Stomach (tissue), 9 donors: ENCODE measurements around the gene DOCK3. TPM values are rescaled to one million over a fixed set of nuclear protein-coding genes. Genes with fewer than 3 reads are reported as not detected.

Source experiments
- DNase-seq, 2 donors: peaks; one replicate each; pipeline versions ENCODE4 v3.0.0 to v3.0.0-alpha.2; 2013 to 2019
- H3K27ac ChIP-seq, 5 donors: fragments of 200-600 bp in 4 of 5; sonication (generic) in 4 of 5; one replicate each; pipeline ENCODE4 v1.5.1; 2013 to 2019; ENCODE audit warnings: mild to moderate bottlenecking in 1 of 5, moderate library complexity in 1 of 5
- H3K27me3 ChIP-seq, 3 donors: fragments of 200-600 bp; sonication (generic); one replicate each; pipeline ENCODE4 v1.5.1; 2017 to 2019; ENCODE audit warnings: mixed run types in 1 of 3
- H3K36me3 ChIP-seq, 4 donors: fragments of 200-600 bp; sonication (generic); 1 replicate in 3 of 4; 2 replicates in 1 of 4; pipeline ENCODE4 v1.5.1; 2016 to 2019
- H3K4me1 ChIP-seq, 4 donors: fragments of 200-600 bp; sonication (generic); one replicate each; pipeline ENCODE4 v1.5.1; 2016 to 2019
- H3K4me3 ChIP-seq, 4 donors: fragments of 200-600 bp; sonication (generic) in 3 of 4; one replicate each; pipeline ENCODE4 v1.5.1; 2016 to 2019; ENCODE audit warnings: mild to moderate bottlenecking in 1 of 4
- H3K9me3 ChIP-seq, 4 donors: fragments of 200-600 bp; sonication (generic); one replicate each; pipeline ENCODE4 v1.5.1; 2016 to 2019
- EP300 ChIP-seq: sonication (generic); formaldehyde crosslinking; IDR thresholded peaks from one replicate; pipeline ENCODE4 v1.6.1; 2017; ENCODE audit warnings: antibody characterized with exemption
- POLR2A ChIP-seq, 4 donors: fragments of 450-650 bp; IDR thresholded peaks; one replicate each; pipeline ENCODE4 v1.6.1; 2016; ENCODE audit warnings: antibody characterized with exemption in 4 of 4, control low read depth in 2 of 4, mild to moderate bottlenecking in 1 of 4, moderate library complexity in 1 of 4
- POLR2AphosphoS5 ChIP-seq, 3 donors: sonication (generic); formaldehyde crosslinking; IDR thresholded peaks; one replicate each; pipeline ENCODE4 v1.6.1; 2016; ENCODE audit warnings: antibody characterized with exemption in 3 of 3
- WGBS, 5 donors: extraction: QIAGEN DNeasy Blood & Tissue Kit in 3 of 5; methylation state at CpG; one replicate each; pipeline versions ENCODE4 v1.1.5 to v1.1.7; 2013 to 2018; 5-methylcytosine and 5-hydroxymethylcytosine counted together
- intact Hi-C: fragments of 100-400 bp; cut with DNase I; formaldehyde crosslinking; loops from one replicate; pipeline ENCODE4 v1.15.1; 2023; ENCODE audit warnings: low total_unique reads
- polyA plus RNA-seq, 3 donors: library from polyadenylated mRNA; stranded (reverse); fragments of 200-250 nt; gene quantifications; one replicate each; pipeline ENCODE4 v1.2.3, GENCODE V29; 2013
- total RNA-seq, 5 donors: library from RNA; depleted of rRNA; stranded (reverse); fragments of >200 nt; gene quantifications; one replicate each; pipeline versions ENCODE4 v1.1.0 to v1.2.3, GENCODE V29; 2014 to 2016
- TF ChIP-seq, protein P1 (sequence below), 7 experiments: fragments of 450-650 bp in 4 of 7; fragments of 200-600 bp in 3 of 7; sonication (generic) in 3 of 7; IDR thresholded peaks; one replicate each; pipeline ENCODE4 v1.5.1; 2016 to 2019; ENCODE audit warnings: antibody characterized with exemption in 7 of 7, control low read depth in 2 of 7, mild to moderate bottlenecking in 1 of 7
- donor health status: healthy with polysubstance abuse.
- donor health status: Bipolar disorder and iron deficiency.
- donor health status: healthy.

The DOCK3 gene
- total and polyA plus RNA-seq, 8 donors, result 0.06 to 2.3 (median 1.0) TPM; not detected in 2

DNA sequence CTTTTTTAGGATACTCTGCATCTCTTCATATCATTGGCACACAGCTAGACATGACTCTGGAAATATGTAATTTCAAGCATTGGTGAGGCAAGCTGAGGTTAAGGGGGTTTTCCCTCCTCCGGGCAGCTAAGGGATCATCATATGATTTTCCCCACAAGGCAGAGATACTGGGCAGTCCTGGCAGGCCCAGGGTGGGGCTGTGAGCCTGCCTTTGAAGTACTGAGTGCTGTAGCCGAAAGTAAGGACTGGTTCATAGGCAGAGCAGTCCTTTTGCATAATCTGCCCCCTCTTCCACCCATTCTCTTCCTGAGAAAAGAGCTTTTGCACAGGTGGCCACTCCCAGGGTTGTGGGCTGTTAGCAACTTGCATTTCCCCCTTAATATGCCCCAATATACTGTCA is 541.6 kb downstream of the DOCK3 start:
- no peak for DNase-seq
- H3K27me3 ChIP-seq, result no peaks in the 10 kb centered on the region
- no peaks in the 10 kb centered on the region for H3K9me3 ChIP-seq
- H3K4me3 ChIP-seq, result no peak overlapping the region
- H3K27ac ChIP-seq, result no peak overlapping the region
- no peaks in the 10 kb centered on the region for H3K36me3 ChIP-seq
- no peaks in the 10 kb centered on the region for H3K4me1 ChIP-seq
- WGBS, 5 donors, result 71 to 84% (median 76%) methylated on average over 2 of the region's 2 CpGs
- no peak for TF ChIP-seq EP300
- TF ChIP-seq POLR2AphosphoS5 (IDR thresholded peaks at IDR 0.05), result no peak
- no peak for TF ChIP-seq POLR2A (IDR thresholded peaks at IDR 0.05)
- TF ChIP-seq, protein P1, sequence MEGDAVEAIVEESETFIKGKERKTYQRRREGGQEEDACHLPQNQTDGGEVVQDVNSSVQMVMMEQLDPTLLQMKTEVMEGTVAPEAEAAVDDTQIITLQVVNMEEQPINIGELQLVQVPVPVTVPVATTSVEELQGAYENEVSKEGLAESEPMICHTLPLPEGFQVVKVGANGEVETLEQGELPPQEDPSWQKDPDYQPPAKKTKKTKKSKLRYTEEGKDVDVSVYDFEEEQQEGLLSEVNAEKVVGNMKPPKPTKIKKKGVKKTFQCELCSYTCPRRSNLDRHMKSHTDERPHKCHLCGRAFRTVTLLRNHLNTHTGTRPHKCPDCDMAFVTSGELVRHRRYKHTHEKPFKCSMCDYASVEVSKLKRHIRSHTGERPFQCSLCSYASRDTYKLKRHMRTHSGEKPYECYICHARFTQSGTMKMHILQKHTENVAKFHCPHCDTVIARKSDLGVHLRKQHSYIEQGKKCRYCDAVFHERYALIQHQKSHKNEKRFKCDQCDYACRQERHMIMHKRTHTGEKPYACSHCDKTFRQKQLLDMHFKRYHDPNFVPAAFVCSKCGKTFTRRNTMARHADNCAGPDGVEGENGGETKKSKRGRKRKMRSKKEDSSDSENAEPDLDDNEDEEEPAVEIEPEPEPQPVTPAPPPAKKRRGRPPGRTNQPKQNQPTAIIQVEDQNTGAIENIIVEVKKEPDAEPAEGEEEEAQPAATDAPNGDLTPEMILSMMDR (IDR thresholded peaks at IDR 0.05), result no peak
- intact Hi-C loops, result no loop called here

DNA sequence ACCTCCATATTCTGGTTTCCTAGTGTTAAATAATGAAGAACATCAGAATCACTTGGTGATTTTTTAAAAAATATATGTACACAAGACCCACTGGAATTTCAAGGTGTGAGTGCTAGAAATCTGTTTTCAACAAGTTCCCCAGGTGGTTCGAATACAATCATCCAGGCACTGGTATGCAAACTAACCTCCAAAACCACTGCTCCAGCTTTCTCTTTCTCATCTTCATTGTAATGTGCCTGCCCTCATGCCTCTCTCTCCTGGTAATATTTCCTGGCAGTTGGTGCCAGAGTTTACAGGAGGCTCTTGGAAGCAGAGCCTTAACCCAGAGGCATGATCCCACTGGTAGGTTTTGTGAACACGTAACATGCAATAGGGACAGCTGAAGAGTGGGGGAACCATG is 547.2 kb downstream of the DOCK3 start:
- no peak for DNase-seq
- Histone ChIP-seq H3K36me3 (no peaks in the 10 kb centered on the region), H3K27ac (no peak overlapping the region), H3K4me1 (no peaks in the 10 kb centered on the region), H3K27me3 (no peaks in the 10 kb centered on the region), H3K4me3 (no peak overlapping the region), H3K9me3 (no peaks in the 10 kb centered on the region)
- TF ChIP-seq EP300, result no peak
- intact Hi-C loops, result no loop called here
- 77 to 89% (median 81%) methylated on average over 2 of the region's 2 CpGs for WGBS, 5 donors

- TF ChIP-seq EP300, result no peak
- no peak for TF ChIP-seq POLR2AphosphoS5 (IDR thresholded peaks at IDR 0.05)
- TF ChIP-seq POLR2A (IDR thresholded peaks at IDR 0.05), result no peak
- TF ChIP-seq, protein P1 (IDR thresholded peaks at IDR 0.05), result no peak
- intact Hi-C loops, result no loop called here
- Histone ChIP-seq H3K4me3 (no peak overlapping the region), H3K36me3 (peaks cover 0 to 6% (median 0%) of the 10 kb centered on the region in 4 donors), H3K27me3 (no peaks in the 10 kb centered on the region), H3K4me1 (no peaks in the 10 kb centered on the region), H3K9me3 (no peaks in the 10 kb centered on the region), H3K27ac (no peak overlapping the region)
- no peak for DNase-seq
- WGBS, 5 donors, result 60 to 100% (median 90%) methylated on average over 1 of the region's 1 CpG
Observed at GRCh38 chr3:51224283-51224682, 549.6 kb downstream of the DOCK3 start.

- TF ChIP-seq, protein P1 (IDR thresholded peaks at IDR 0.05), result no peak
- Histone ChIP-seq H3K4me1 (no peaks in the 10 kb centered on the region), H3K9me3 (no peaks in the 10 kb centered on the region), H3K27me3 (no peaks in the 10 kb centered on the region), H3K36me3 (peaks cover 0 to 6% (median 0%) of the 10 kb centered on the region in 4 donors), H3K27ac (no peak overlapping the region), H3K4me3 (no peak overlapping the region)
- 57 to 83% (median 74%) methylated on average over 1 of the region's 1 CpG for WGBS, 5 donors
- no peak for DNase-seq
- intact Hi-C loops, result no loop called here
Observed at GRCh38 chr3:51224843-51225242, 550.1 kb downstream of the DOCK3 start.

- intact Hi-C loops, result no loop called here
- Histone ChIP-seq H3K36me3 (no peaks in the 10 kb centered on the region), H3K4me1 (no peaks in the 10 kb centered on the region), H3K4me3 (no peak overlapping the region), H3K27me3 (no peaks in the 10 kb centered on the region), H3K9me3 (peaks cover 0 to 8% (median 0%) of the 10 kb centered on the region in 4 donors), H3K27ac (no peak overlapping the region)
- 56 to 100% (median 60%) methylated on average over 1 to 3 of the region's 3 CpGs for WGBS, 5 donors
- DNase-seq, result no peak
- TF ChIP-seq EP300, result no peak
- TF ChIP-seq POLR2A (IDR thresholded peaks at IDR 0.05), result no peak
- TF ChIP-seq POLR2AphosphoS5 (IDR thresholded peaks at IDR 0.05), result no peak
- TF ChIP-seq, protein P1 (IDR thresholded peaks at IDR 0.05), result no peak
Observed at GRCh38 chr3:51242939-51243338, 568.2 kb downstream of the DOCK3 start.
